Keratinocyte (primary cell): Measurements from ENCODE around the gene MYO16. TPM values are rescaled to one million over a fixed set of nuclear protein-coding genes. Genes with fewer than 3 reads are reported as not detected.

ENCODE experiments used
- DNase-seq: peaks from one replicate; pipeline ENCODE4 v3.0.0-alpha.2; 2011; ENCODE audit warnings: low read depth, missing footprints, low spot score
- FAIRE-seq: peaks from 2 replicates; lab custom pipeline; 2011; peaks lifted over from hg19 to GRCh38; lab: Jason Lieb, UNC
- H2AFZ ChIP-seq: 2 replicates; pipeline ENCODE4 v1.6.0; 2012; ENCODE audit warnings: low read length, control low read depth, inconsistent platforms; ENCODE audit not compliant: control insufficient read depth
- H3K27ac ChIP-seq: 2 replicates; pipeline ENCODE4 v1.5.1; 2011; ENCODE audit warnings: low read length; ENCODE audit not compliant: control insufficient read depth, insufficient read depth
- H3K27me3 ChIP-seq: 3 replicates; pipeline ENCODE4 v1.6.0; 2011; ENCODE audit warnings: low read length; ENCODE audit not compliant: control insufficient read depth, insufficient read depth; ENCODE audit errors: extremely low read depth
- H3K36me3 ChIP-seq, 2 experiments: 2 replicates in 1 of 2; 3 replicates in 1 of 2; pipeline ENCODE4 v1.5.1; 2011; ENCODE audit warnings: low read length in 2 of 2, mild to moderate bottlenecking in 1 of 2; ENCODE audit not compliant: control insufficient read depth in 2 of 2, insufficient read depth in 2 of 2; ENCODE audit errors: extremely low read depth in 1 of 2
- H3K4me1 ChIP-seq: 3 replicates; pipeline ENCODE4 v1.5.1; 2011; ENCODE audit warnings: low read length; ENCODE audit not compliant: control insufficient read depth, insufficient read depth; ENCODE audit errors: extremely low read depth
- H3K4me2 ChIP-seq: 3 replicates; pipeline ENCODE4 v1.6.0; 2011; ENCODE audit warnings: low read depth, low read length; ENCODE audit not compliant: control insufficient read depth, insufficient read depth; ENCODE audit errors: extremely low read depth
- H3K4me3 ChIP-seq, 3 experiments: fragments of 200-600 bp in 1 of 3; sonication (generic) in 1 of 3; 2 replicates in 2 of 3; 3 replicates in 1 of 3; pipeline ENCODE4 v1.5.1; 2011 to 2016; ENCODE audit warnings: low read length in 3 of 3, mild to moderate bottlenecking in 3 of 3, control low read depth in 2 of 3, inconsistent platforms in 1 of 3, low read depth in 1 of 3, mixed read lengths in 1 of 3, mixed run types in 1 of 3, moderate library complexity in 1 of 3; ENCODE audit not compliant: control insufficient read depth in 2 of 3, insufficient read depth in 2 of 3; ENCODE audit errors: extremely low read depth in 1 of 3
- H3K79me2 ChIP-seq: 2 replicates; pipeline ENCODE4 v1.6.0; 2012; ENCODE audit warnings: low read length; ENCODE audit not compliant: control insufficient read depth, insufficient read depth
- H3K9ac ChIP-seq: 3 replicates; pipeline ENCODE4 v1.6.0; 2011; ENCODE audit warnings: low read length; ENCODE audit not compliant: control insufficient read depth, insufficient read depth; ENCODE audit errors: extremely low read depth
- H3K9me1 ChIP-seq: 3 replicates; pipeline ENCODE4 v1.6.0; 2011; ENCODE audit warnings: low read length; ENCODE audit not compliant: control insufficient read depth, insufficient read depth; ENCODE audit errors: extremely low read depth
- H3K9me3 ChIP-seq: 2 replicates; pipeline ENCODE4 v1.5.1; 2012; ENCODE audit warnings: low read depth, low read length; ENCODE audit not compliant: control insufficient read depth
- H4K20me1 ChIP-seq: 3 replicates; pipeline ENCODE4 v1.6.0; 2011; ENCODE audit warnings: low read length; ENCODE audit not compliant: control insufficient read depth, insufficient read depth; ENCODE audit errors: extremely low read depth
- CTCF ChIP-seq, 3 experiments: IDR thresholded peaks in 1 of 3; conservative IDR thresholded peaks in 1 of 3; optimal IDR thresholded peaks in 1 of 3; 2 replicates in 2 of 3; 3 replicates in 1 of 3; pipeline versions ENCODE3 to v1.5.1; 2011; ENCODE audit warnings: low read length in 3 of 3, mild to moderate bottlenecking in 3 of 3, moderate library complexity in 2 of 3, control low read depth in 1 of 3, inconsistent platforms in 1 of 3; ENCODE audit not compliant: insufficient read depth in 2 of 3; ENCODE audit errors: extremely low read depth in 1 of 3
- EZH2 ChIP-seq: IDR thresholded peaks from one replicate; pipeline ENCODE4 v1.6.1; 2012; ENCODE audit warnings: inconsistent platforms, mild to moderate bottlenecking, low read length, moderate library complexity
- dilution Hi-C: fragments of 300-500 bp; cut with MboI; formaldehyde crosslinking; loops from one replicate; pipeline ENCODE4 v1.7.0; 2020; ENCODE audit warnings: low sequenced_read_pairs; ENCODE audit not compliant: extremely low pct_ligation_motif_present
- polyA plus RNA-seq, 5 experiments: library from polyadenylated mRNA; depleted of rRNA in 3 of 5; stranded (reverse) in 3 of 5; stranded (forward) in 1 of 5; unstranded in 1 of 5; fragments of >200 nt; gene quantifications; 1 replicate in 1 of 5; 2 replicates in 3 of 5; 3 replicates in 1 of 5; pipeline versions ENCODE4 v1.2.1 to v1.2.3, GENCODE V29; 2011 to 2012; ENCODE audit warnings: missing spikeins in 2 of 5, low read depth in 1 of 5, low replicate concordance in 1 of 5

MYO16 gene
- polyA plus RNA-seq, 1 donor (not counting 4 experiments of a cell fraction or from before 2014, with no cell fraction given): 0.08 TPM

DNA sequence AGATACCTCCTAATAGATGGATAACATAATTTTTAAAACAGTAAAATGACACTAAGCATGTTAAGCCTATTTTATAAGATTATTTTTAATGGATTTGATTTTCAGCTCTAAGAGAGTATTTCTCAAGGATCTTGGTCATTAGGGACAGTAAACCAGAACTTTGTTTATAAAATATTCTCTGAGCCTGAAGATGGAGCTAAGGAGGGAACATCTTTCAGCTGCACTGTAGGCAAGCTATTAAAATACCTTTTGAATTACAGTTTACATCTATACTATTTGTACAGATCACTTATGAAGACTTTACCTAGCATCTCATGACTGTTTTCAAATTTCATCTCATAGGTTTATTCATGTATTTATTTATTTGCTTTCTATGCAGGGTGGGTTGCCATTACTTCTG lies 345.3 kb downstream of the MYO16 start:
- dilution Hi-C loops: no loop called here
- Histone ChIP-seq H3K4me1 (peaks cover 12% of the 10 kb centered on the region), H3K4me3 (no peak overlapping the region), H2AFZ (no peak overlapping the region), H3K27ac (no peak overlapping the region), H3K9ac (no peak overlapping the region), H3K27me3 (no peaks in the 10 kb centered on the region), H3K4me2 (no peak overlapping the region), H3K9me3 (no peaks in the 10 kb centered on the region), H3K9me1 (no peaks in the 10 kb centered on the region), H4K20me1 (no peaks in the 10 kb centered on the region), H3K36me3 (no peaks in the 10 kb centered on the region), H3K79me2 (no peaks in the 10 kb centered on the region)
- no peak for DNase-seq
- no peak for FAIRE-seq
- TF ChIP-seq EZH2 (no peak), CTCF (optimal IDR thresholded peaks at IDR 0.05 in 1 of 3, IDR thresholded peaks at IDR 0.05 in 1 of 3, conservative IDR thresholded peaks at IDR 0.05 in 1 of 3; ENCODE audit: extremely low read depth in 1 of 3, insufficient read depth in 2 of 3, low read length in 3 of 3) (no peak)

- no peak overlapping the region for H2AFZ ChIP-seq
- DNase-seq (no peak), FAIRE-seq (no peak)
- no peaks in the 10 kb centered on the region for H3K79me2 ChIP-seq
- H3K4me3 ChIP-seq: no peak overlapping the region
- H3K27me3 ChIP-seq: no peaks in the 10 kb centered on the region
- no peaks in the 10 kb centered on the region for H4K20me1 ChIP-seq
- dilution Hi-C loops: no loop called here
- no peak overlapping the region for H3K27ac ChIP-seq
- no peak overlapping the region for H3K4me2 ChIP-seq
- no peak overlapping the region for H3K9ac ChIP-seq
- peaks cover 7% of the 10 kb centered on the region for H3K4me1 ChIP-seq
- H3K9me3 ChIP-seq: no peaks in the 10 kb centered on the region
- no peaks in the 10 kb centered on the region for H3K36me3 ChIP-seq
- no peak for TF ChIP-seq CTCF (optimal IDR thresholded peaks at IDR 0.05 in 1 of 3, IDR thresholded peaks at IDR 0.05 in 1 of 3, conservative IDR thresholded peaks at IDR 0.05 in 1 of 3; ENCODE audit: extremely low read depth in 1 of 3, insufficient read depth in 2 of 3, low read length in 3 of 3)
- TF ChIP-seq EZH2: no peak
- H3K9me1 ChIP-seq: no peaks in the 10 kb centered on the region
Observed at GRCh38 chr13:108980237-108980636, 350.8 kb downstream of the MYO16 start.
